ENCODE data around the gene C14orf93.

The C14orf93 gene

GRCh38 chr14:22981090-22981875, 28.7 kb downstream of the C14orf93 start:
- TF ChIP-seq CTCF (IDR thresholded peaks at IDR 0.05) (no peak), ZFX (IDR thresholded peaks at IDR 0.05; ENCODE audit: borderline replicate concordance) (no peak)
- no peak overlapping the region for H3K27ac ChIP-seq

- TF ChIP-seq CTCF (IDR thresholded peaks at IDR 0.05) (no peak), ZFX (IDR thresholded peaks at IDR 0.05; ENCODE audit: borderline replicate concordance) (no peak)
- H3K27ac ChIP-seq, result no peak overlapping the region
Measured at GRCh38 chr14:22980672-22981089, 29.3 kb downstream of the C14orf93 start.

GRCh38 chr14:22979748-22980392, 30.1 kb downstream of the C14orf93 start:
- TF ChIP-seq ZFX (IDR thresholded peaks at IDR 0.05; ENCODE audit: borderline replicate concordance), result no peak
- no peak for TF ChIP-seq CTCF (IDR thresholded peaks at IDR 0.05)
- H3K27ac ChIP-seq, result peak overlapping the region; percentile 68; the same call in 1 of the 2 replicates

GRCh38 chr14:22978981-22979671, 30.8 kb downstream of the C14orf93 start:
- peak overlapping the region; percentile 68 for H3K27ac ChIP-seq
- no peak for TF ChIP-seq CTCF (IDR thresholded peaks at IDR 0.05)
- TF ChIP-seq ZFX (IDR thresholded peaks at IDR 0.05; ENCODE audit: borderline replicate concordance), result no peak

GRCh38 chr14:22978487-22978837, 31.5 kb downstream of the C14orf93 start:
- TF ChIP-seq ZFX (IDR thresholded peaks at IDR 0.05; ENCODE audit: borderline replicate concordance) (no peak), CTCF (IDR thresholded peaks at IDR 0.05) (no peak)
- H3K27ac ChIP-seq, result peak overlapping the region; percentile 68

GRCh38 chr14:22977684-22978486, 32.1 kb downstream of the C14orf93 start:
- H3K27ac ChIP-seq, result peak overlapping the region; percentile 68
- TF ChIP-seq CTCF (IDR thresholded peaks at IDR 0.05) (no peak), ZFX (IDR thresholded peaks at IDR 0.05; ENCODE audit: borderline replicate concordance) (no peak)

Measured in 22Rv1 (cell line).